ENCODE measurements around the gene AKAP13. TPM values are rescaled to one million over a fixed set of nuclear protein-coding genes. Genes with fewer than 3 reads are reported as not detected.

Gene AKAP13
- total and polyA plus RNA-seq, 2 of the 13 experiments (the other 11 are each of a cell fraction or from before 2014, with no cell fraction given), result 6.7 to 27.1 TPM

- Histone ChIP-seq H3K9me3 (ENCODE audit: low read length) (no peaks in the 10 kb centered on the region), H3K4me3 (replicated peaks in 1 of 3; ENCODE audit: insufficient read depth in 1 of 3, low read depth in 2 of 3, low read length in 3 of 3) (no peak overlapping the region), H3K79me2 (ENCODE audit: insufficient read depth, low read length) (no peaks in the 10 kb centered on the region), H3K9ac (ENCODE audit: insufficient read depth, low read depth, low read length) (no peak overlapping the region), H3K4me2 (ENCODE audit: low read depth, low read length) (no peak overlapping the region), H3K27ac (ENCODE audit: extremely low read length, insufficient read depth, low read length) (no peak overlapping the region), H3K36me3 (replicated peaks in 1 of 2; ENCODE audit: control insufficient read depth in 1 of 2, insufficient read depth in 2 of 2, low read length in 2 of 2) (0 out of 5 replicates have a peak, but pooled peaks cover 0 to 3% of the 10 kb centered on the region in 2 experiments), H2AFZ (ENCODE audit: low read length) (no peak overlapping the region), H3K27me3 (ENCODE audit: control insufficient read depth in 1 of 2, insufficient read depth in 2 of 2, low read length in 2 of 2) (no peaks in the 10 kb centered on the region), H4K20me1 (ENCODE audit: insufficient read depth, low read length) (no peaks in the 10 kb centered on the region), H3K4me1 (ENCODE audit: insufficient read depth, low read length) (peaks cover 18% of the 10 kb centered on the region)
- in situ Hi-C loops (cut with HindIII; ENCODE audit: extremely low pct_ligation_motif_present, low pct_unique_long_range_greater_than_20kb) (loop anchor here (25.0 kb wide), 1 partner anchor 228 kb away; no protein-coding TSS in a partner anchor), intact Hi-C loops (cut with micrococcal nuclease; ENCODE audit: unreplicated experiment) (no loop called here)
- FAIRE-seq, result no peak
- peak; percentile 16; the same call in 1 of the 2 replicates for TF ChIP-seq ZBTB21 (CRISPR knock-in tag; IDR thresholded peaks at IDR 0.05)
- TF ChIP-seq KLF13 (CRISPR knock-in tag; IDR thresholded peaks at IDR 0.05), result no peak
- TF ChIP-seq ZNF530 (CRISPR knock-in tag; IDR thresholded peaks at IDR 0.05; ENCODE audit: low read depth), result no peak
- DNase-seq (ENCODE audit: low spot score), result no peak
- POLR2A ChIA-PET, result no interaction called here
- no TSS peak for BruUV-seq (replicated peaks)
- 93% methylated on average over 3 of the region's 3 CpGs for WGBS (ENCODE audit: low lambda C conversion rate)
- no peak for ATAC-seq
- CTCF ChIA-PET (ENCODE audit: low intra/inter-chr PET ratio, low total read pairs), result no interaction called here
These were observed 229.1 kb downstream of the AKAP13 start for GRCh38 chr15:85609492-85609891.

GRCh38 chr15:85611361-85611760, 231.0 kb downstream of the AKAP13 start:
- H4K20me1 ChIP-seq (ENCODE audit: insufficient read depth, low read length), result no peaks in the 10 kb centered on the region
- H2AFZ ChIP-seq (ENCODE audit: low read length), result no peak overlapping the region
- DNase-seq (ENCODE audit: low spot score), result no peak
- intact Hi-C loops (cut with micrococcal nuclease; ENCODE audit: unreplicated experiment), result loop anchor here (10.0 kb wide), 2 partner anchors 223 to 317 kb away; no protein-coding TSS in a partner anchor
- peaks cover 26% of the 10 kb centered on the region for H3K4me1 ChIP-seq (ENCODE audit: insufficient read depth, low read length)
- POLR2A ChIA-PET, result no interaction called here
- TF ChIP-seq ZMAT5 (CRISPR knock-in tag; IDR thresholded peaks at IDR 0.05; ENCODE audit: borderline replicate concordance, low read depth), result no peak
- TF ChIP-seq ZNF746 (CRISPR knock-in tag; IDR thresholded peaks at IDR 0.05), result no peak
- no peak for TF ChIP-seq ZSCAN21 (CRISPR knock-in tag; IDR thresholded peaks at IDR 0.05; ENCODE audit: borderline replicate concordance)
- TF ChIP-seq FIP1L1 (IDR thresholded peaks at IDR 0.05; ENCODE audit: borderline replicate concordance, insufficient read depth, low read depth, low read length), result no peak
- no peak overlapping the region for H3K27ac ChIP-seq (ENCODE audit: extremely low read length, insufficient read depth, low read length)
- no peaks in the 10 kb centered on the region for H3K9me3 ChIP-seq (ENCODE audit: low read length)
- CTCF ChIA-PET (ENCODE audit: low intra/inter-chr PET ratio, low total read pairs), result no interaction called here
- in situ Hi-C loops (cut with HindIII; ENCODE audit: extremely low pct_ligation_motif_present, low pct_unique_long_range_greater_than_20kb), result loop anchor here (25.0 kb wide), 1 partner anchor 226 kb away; no protein-coding TSS in a partner anchor
- H3K4me3 ChIP-seq (replicated peaks in 1 of 3; ENCODE audit: insufficient read depth in 1 of 3, low read depth in 2 of 3, low read length in 3 of 3), result no peak overlapping the region
- no peaks in the 10 kb centered on the region for H3K79me2 ChIP-seq (ENCODE audit: insufficient read depth, low read length)
- H3K36me3 ChIP-seq (replicated peaks in 1 of 2; ENCODE audit: control insufficient read depth in 1 of 2, insufficient read depth in 2 of 2, low read length in 2 of 2), result no peaks in the 10 kb centered on the region
- BruUV-seq (replicated peaks), result no TSS peak
- no peak overlapping the region for H3K9ac ChIP-seq (ENCODE audit: insufficient read depth, low read depth, low read length)
- H3K4me2 ChIP-seq (ENCODE audit: low read depth, low read length), result no peak overlapping the region
- no peaks in the 10 kb centered on the region for H3K27me3 ChIP-seq (ENCODE audit: control insufficient read depth in 1 of 2, insufficient read depth in 2 of 2, low read length in 2 of 2)
- WGBS (ENCODE audit: low lambda C conversion rate), result 96% methylated on average over 7 of the region's 7 CpGs
- no peak for FAIRE-seq
- ATAC-seq, result no peak
